ENCODE data around the gene ARSG.

Gene ARSG

DNA sequence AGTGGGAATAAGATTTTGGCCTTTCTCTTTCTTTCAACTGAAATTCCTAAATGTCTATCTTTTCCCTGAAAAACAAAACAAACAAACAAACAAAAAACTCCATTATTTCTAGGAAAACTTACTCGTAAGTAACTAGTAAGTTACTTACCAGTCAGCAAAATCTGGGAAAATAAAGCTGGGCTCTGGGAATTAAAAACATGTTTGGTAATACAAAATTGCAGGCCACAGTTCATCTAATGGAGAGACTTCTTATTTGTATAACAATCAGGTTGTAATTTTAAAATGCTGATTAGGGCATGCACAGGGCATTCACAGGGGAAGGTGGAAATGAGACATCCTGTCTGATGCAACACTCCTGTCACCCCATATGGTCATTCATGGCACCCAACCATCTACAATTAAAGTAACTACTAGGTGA is 169.8 kb downstream of the ARSG start:
- in situ Hi-C loops (cut with HindIII; ENCODE audit: low sequenced_read_pairs): no loop called here

DNA sequence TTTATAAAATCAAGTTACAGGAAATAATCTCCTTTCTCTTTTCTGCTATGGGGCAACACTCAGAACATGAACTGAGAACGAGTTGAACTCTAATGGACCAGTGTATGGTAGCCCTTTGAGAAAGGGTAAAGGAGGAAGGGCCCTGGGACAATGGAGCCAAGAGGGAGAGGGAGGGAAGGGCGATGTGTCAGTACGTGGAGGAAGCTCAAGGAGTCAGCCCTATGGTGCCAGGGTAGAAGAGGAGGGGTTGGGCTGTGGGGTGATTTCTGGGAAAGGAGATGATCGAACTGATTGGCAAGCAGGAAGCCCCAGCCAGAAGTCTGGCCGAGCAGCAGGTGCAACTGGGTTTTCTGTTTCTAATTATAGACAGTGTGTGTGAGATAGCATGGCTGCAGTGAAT is 170.3 kb downstream of the ARSG start:
- in situ Hi-C loops (cut with HindIII; ENCODE audit: low sequenced_read_pairs): no loop called here

DNA sequence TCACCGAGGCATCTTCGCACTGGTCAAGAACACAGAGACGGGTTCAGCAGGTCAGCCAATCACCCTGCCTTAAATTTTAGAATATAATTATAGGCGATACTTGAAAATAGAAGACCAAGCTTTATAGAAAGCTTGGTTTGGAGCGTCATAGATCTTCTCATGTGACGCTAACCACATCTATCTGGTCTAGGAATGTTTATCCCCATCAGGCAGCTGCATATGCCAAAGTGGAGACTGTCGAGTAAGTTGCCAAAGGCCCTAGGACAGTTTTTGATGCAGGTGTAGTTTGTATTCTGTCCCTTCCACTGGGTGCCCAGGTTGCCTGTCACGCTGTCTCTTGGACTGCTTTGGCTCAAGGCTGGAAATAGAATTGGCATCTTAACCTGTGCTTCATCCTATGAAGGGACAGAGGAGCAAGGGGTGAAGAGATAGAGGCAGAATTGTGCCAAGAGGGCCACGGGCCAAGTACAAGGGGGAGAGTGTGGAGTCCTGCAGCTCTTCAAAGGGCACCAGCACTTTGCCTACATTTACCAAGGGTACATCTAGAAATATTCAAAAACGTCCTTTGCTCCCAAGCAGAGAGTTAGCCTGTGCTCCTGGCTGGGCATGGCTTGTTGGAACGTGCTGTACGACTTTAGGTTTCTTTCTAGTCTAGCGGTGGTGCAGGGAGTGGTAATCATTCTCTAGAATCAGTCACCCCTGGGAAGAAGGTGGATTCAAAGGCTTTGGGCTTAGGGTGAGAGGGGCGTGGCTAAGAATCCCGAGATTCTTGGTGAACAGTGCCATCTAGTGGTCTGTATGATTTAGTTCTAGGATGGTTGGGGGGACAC is 171.3 kb downstream of the ARSG start:
- in situ Hi-C loops (cut with HindIII; ENCODE audit: low sequenced_read_pairs): no loop called here

DNA sequence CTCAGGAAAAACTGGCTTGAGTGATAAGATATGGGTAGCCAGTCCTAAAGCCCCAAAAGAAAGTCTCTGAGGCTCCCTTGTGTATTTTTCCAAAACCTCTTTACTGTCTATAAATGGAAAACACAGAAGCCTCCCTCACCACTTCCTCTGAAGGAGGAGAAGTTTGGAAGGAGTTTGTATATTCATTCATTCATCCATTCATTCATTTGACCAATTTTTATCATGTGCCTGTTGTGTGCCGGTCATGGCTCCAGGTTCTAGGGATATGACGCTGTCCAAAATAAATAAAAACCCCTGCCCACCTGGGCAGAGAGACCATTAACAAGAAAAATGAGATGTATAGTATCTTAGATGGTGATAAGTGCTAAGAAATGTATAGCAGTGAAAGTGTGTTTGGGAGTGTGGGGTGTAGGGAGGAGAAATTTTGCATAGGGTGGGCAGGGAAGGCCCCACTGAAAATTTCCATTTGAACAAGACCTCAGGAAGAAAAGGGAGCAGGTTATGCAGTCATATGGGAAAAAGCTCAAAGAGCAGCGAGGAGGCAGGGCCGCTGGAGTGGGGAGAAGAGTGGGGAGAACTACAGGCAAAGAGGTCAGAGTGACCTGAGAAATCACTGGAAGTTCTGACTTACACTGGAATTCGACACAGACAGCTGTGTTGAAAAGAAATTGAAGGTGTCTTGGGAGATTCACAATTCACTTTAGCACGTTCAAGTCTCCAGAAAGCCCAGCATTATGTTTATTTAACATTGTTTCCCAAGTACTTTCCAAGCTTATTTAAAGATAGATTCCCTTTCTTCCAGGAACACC is 172.1 kb downstream of the ARSG start:
- in situ Hi-C loops (cut with HindIII; ENCODE audit: low sequenced_read_pairs): no loop called here

DNA sequence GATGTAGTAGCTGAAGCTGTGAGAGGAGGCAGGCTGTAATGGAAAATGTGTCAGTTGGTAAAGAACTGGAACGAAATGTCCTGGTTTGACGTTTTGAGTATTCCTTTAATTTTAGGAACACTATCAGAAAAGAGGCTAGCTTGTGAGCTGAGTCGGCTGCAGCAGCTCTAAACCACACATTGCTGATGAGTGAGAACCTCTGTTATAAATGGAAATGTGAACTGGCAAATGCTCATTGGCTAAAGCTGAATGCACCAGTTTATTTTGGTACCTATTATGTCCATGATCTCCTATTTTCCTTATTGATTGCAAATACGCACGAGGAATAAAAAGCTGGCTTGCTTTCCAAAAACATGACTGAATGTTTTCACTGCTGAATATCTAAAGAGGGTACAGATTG is 177.0 kb downstream of the ARSG start:
- in situ Hi-C loops (cut with HindIII; ENCODE audit: low sequenced_read_pairs): no loop called here

DNA sequence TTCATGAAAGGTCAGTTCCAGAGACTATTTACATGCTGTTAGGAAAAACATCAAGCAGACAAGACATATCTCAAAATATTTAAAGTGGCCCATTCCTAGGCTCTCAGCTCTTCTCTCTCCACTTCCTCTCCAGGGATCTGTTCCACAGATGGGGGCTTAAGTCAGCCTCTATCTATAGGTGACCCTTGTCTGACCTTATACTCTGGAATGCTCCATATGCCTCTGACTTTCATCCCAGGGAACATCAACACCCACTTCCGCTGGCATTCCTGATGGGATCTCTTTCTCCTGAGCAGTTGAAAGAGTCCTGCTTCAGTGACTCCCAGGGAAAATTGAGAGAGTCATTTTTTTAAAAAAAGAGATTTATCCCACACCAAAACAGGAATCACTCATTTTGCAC is 177.5 kb downstream of the ARSG start:
- in situ Hi-C loops (cut with HindIII; ENCODE audit: low sequenced_read_pairs): no loop called here

Measured in DLD1 (cell line).